Measurements from ENCODE around the gene RGS17.
A peak's percentile ranks its signal among the peaks of the same experiment; 100 is the strongest.

The RGS17 gene, protein sequence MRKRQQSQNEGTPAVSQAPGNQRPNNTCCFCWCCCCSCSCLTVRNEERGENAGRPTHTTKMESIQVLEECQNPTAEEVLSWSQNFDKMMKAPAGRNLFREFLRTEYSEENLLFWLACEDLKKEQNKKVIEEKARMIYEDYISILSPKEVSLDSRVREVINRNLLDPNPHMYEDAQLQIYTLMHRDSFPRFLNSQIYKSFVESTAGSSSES

DNA sequence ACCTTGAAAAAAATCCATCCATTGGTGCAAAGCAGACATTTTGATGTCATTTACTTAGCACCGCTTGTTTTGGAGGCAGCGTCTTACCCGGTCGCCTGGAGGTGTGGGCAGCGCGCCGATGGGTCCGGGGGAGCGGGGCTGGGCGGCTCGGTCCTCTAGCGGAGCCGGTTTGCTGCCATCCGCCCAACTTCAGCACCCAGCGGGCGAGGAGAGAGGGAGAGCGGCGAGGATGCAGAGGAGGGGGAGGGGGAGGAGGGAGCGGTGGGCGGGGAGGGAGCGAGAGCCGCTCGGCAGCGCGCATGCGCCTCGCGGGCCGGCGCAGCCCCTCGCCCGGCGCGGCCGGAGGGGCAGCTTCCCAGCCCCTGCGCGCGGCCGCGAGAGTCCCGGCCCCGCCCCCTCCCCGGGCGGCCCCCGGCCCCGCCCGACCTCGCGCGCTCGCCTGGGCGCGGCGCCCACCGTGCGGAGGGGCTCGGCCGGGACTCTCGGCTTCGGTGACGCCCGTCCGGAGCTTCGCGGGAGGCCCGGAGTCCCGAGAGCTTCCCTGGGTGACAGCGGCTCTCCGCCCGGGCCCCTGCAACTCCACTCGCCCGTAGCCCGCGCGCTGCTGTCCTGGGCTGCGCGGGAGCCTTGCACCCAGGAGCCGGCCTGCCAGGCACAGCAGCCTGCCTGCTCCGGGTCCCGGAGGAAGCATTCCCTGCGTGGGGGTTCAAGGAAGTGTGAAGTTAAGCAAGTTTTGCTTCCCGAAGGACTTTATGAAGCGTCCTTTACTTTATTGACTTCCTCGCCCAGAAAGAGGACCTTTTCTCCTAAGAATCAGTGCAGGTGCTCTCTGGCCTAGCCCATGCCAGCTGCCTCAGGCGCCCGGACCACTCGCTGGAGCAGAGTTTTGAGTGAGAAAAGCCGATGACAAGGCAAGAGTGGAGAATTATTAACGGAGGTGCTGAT is at the start of gene RGS17:
Gene RGS17 (minus strand): TSS at position 246 of the 945 bp plus-strand sequence. CDS start 87,264 bp downstream, outside the sequence.
- no peak within 1 kb of the TSS for H3K27ac ChIP-seq (ENCODE audit: low read depth, low read length)
- peak within 1 kb of the TSS; percentile 58 for H3K9ac ChIP-seq (ENCODE audit: low read length)
- no peaks in the 10 kb centered on the region; the same call in 1 of the 2 replicates for H3K4me1 ChIP-seq (ENCODE audit: control insufficient read depth, insufficient read depth, low read length)
- no peaks in the 10 kb centered on the region for H3K36me3 ChIP-seq (ENCODE audit: control insufficient read depth, insufficient read depth, low read length)
- H3K27me3 ChIP-seq (ENCODE audit: control insufficient read depth, insufficient read depth, low read length) = peaks cover 44% of the 10 kb centered on the region
- H3K9me3 ChIP-seq (ENCODE audit: control insufficient read depth, insufficient read depth, low read depth, low read length) = 0 out of 2 replicates have a peak, but pooled peaks cover 3% of the 10 kb centered on the region
- peak within 1 kb of the TSS; percentile 93 for H3K4me3 ChIP-seq (ENCODE audit: low read depth, low read length)

DNA sequence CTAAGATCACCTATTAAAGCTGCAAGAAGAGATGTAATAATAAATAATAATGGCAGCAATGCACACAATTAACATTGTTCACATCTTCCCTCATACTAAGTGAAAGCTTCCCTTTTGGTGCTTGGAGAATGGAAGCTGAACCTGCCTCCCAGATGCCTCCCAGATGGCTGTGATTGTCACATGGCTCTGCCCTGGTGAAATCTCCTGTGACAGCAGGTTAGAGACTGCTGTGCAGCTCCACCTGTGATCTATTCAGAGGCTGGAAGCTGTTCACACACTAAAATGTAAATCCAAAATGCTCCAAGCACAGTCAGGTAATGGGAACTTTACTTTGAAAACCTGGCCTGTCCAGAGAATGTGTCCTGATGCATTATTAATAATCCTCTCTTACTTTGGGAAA is 41.7 kb upstream of the RGS17 start:
- Histone ChIP-seq H3K36me3 (ENCODE audit: control insufficient read depth, insufficient read depth, low read length) (no peaks in the 10 kb centered on the region), H3K27ac (ENCODE audit: low read depth, low read length) (no peak overlapping the region), H3K27me3 (ENCODE audit: control insufficient read depth, insufficient read depth, low read length) (no peaks in the 10 kb centered on the region), H3K9ac (ENCODE audit: low read length) (no peak overlapping the region), H3K4me1 (ENCODE audit: control insufficient read depth, insufficient read depth, low read length) (no peaks in the 10 kb centered on the region), H3K4me3 (ENCODE audit: low read depth, low read length) (no peak overlapping the region), H3K9me3 (ENCODE audit: control insufficient read depth, insufficient read depth, low read depth, low read length) (no peaks in the 10 kb centered on the region)

DNA sequence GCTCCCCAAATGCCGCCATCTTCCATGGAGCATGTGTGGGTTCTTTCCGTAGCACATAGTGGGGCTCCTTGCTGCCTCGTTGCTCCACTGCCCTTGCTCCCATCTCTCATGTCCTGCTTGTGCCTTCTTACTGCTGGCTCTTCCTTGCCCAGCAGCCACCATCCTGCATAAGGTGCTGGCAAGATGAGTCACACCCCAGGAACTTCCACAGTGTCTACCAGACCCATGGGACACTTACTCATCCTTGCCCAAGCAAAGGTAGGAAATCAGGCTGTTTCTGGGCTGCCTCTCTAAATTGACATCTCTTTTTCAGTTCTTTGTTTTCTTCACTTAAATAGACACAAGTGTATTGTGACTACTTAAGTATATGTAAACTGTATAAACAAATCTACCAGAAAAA is 39.4 kb upstream of the RGS17 start:
- Histone ChIP-seq H3K36me3 (ENCODE audit: control insufficient read depth, insufficient read depth, low read length) (no peaks in the 10 kb centered on the region), H3K27me3 (ENCODE audit: control insufficient read depth, insufficient read depth, low read length) (no peaks in the 10 kb centered on the region), H3K4me3 (ENCODE audit: low read depth, low read length) (no peak overlapping the region), H3K9ac (ENCODE audit: low read length) (no peak overlapping the region), H3K27ac (ENCODE audit: low read depth, low read length) (no peak overlapping the region), H3K4me1 (ENCODE audit: control insufficient read depth, insufficient read depth, low read length) (no peaks in the 10 kb centered on the region), H3K9me3 (ENCODE audit: control insufficient read depth, insufficient read depth, low read depth, low read length) (no peaks in the 10 kb centered on the region)

DNA sequence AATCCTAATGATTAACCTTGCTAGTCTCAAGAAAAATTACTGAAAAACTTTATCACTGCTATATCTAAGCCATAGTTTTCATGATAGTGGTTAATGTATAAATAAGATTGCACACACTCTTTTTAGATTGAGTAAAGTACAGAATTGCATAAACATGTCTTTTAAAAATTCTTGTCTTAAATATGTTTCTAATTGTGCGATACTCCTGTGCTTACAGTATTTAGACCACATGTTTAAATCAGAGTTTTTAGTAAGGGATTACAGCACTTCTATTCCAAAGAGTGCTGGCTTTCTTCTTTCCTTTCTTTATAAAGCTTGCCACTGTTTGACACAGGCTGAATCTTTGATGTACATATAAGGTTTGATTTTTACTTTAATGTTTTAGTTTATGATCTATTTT is 36.8 kb upstream of the RGS17 start:
- H3K4me1 ChIP-seq (ENCODE audit: control insufficient read depth, insufficient read depth, low read length) = no peaks in the 10 kb centered on the region
- H3K9me3 ChIP-seq (ENCODE audit: control insufficient read depth, insufficient read depth, low read depth, low read length) = no peaks in the 10 kb centered on the region
- H3K9ac ChIP-seq (ENCODE audit: low read length) = no peak overlapping the region
- no peaks in the 10 kb centered on the region for H3K36me3 ChIP-seq (ENCODE audit: control insufficient read depth, insufficient read depth, low read length)
- no peak overlapping the region for H3K27ac ChIP-seq (ENCODE audit: low read depth, low read length)
- H3K4me3 ChIP-seq (ENCODE audit: low read depth, low read length) = no peak overlapping the region
- H3K27me3 ChIP-seq (ENCODE audit: control insufficient read depth, insufficient read depth, low read length) = no peaks in the 10 kb centered on the region

DNA sequence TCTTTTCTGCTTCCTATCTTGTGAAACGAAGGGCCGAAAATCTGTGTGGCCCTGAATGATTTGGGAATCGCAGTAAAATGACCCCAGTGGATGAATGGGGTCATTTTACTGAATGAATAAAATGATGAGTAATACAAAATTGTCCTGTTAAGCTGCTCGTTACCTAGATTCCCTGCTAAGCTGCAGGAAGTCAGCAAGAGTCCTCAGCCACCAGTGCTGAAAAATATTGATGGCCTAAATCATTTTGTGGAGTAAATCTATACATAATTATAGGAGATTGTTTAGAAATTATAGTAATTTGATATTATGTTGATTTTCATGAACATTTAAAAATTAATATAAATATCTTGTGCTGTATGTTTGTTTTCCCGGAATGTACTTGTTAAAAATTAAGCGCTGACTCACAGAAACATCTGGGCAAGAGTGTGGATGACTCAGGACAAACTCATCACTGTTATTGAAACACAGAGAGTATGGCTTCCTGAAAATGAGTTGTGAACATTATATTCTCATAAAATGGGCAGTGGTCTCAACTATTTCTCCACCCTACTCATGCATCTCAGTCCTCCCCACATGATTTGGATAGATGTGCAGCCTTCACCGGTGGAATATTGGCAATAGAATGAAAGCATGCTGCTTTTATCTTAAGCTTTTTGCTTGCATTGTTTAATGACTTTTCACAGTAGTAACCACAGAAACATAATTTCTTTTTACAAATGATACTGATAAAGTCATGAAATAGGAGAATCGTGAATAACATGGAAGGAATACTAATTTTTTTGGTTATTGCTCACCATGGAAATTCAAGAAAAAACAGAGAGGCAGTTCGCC is 36.2 kb upstream of the RGS17 start:
- Histone ChIP-seq H3K9me3 (ENCODE audit: control insufficient read depth, insufficient read depth, low read depth, low read length) (no peaks in the 10 kb centered on the region), H3K9ac (ENCODE audit: low read length) (no peak overlapping the region), H3K27ac (ENCODE audit: low read depth, low read length) (no peak overlapping the region), H3K27me3 (ENCODE audit: control insufficient read depth, insufficient read depth, low read length) (no peaks in the 10 kb centered on the region), H3K4me3 (ENCODE audit: low read depth, low read length) (no peak overlapping the region), H3K36me3 (ENCODE audit: control insufficient read depth, insufficient read depth, low read length) (no peaks in the 10 kb centered on the region), H3K4me1 (ENCODE audit: control insufficient read depth, insufficient read depth, low read length) (no peaks in the 10 kb centered on the region)

DNA sequence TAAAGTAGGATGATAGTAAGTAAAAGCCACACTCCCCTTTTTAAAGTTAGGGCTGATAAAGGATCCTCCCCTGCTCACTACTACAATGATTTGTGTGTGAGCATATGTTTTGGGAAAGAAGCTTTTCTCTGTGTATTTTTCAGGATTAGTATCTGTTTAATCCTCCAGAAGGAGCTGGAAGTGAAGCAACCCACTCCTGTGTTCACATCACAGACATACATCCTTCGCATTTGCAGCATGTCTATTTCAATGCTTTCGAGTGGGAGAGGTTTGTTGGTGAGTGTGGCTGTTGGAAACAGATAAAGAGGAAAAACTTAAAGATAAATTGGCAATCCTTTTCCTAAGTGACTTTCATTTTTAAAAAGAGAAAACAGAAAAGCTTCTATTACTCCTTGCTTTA is 31.6 kb upstream of the RGS17 start:
- no peak overlapping the region for H3K27ac ChIP-seq (ENCODE audit: low read depth, low read length)
- H3K4me3 ChIP-seq (ENCODE audit: low read depth, low read length) = no peak overlapping the region
- H3K36me3 ChIP-seq (ENCODE audit: control insufficient read depth, insufficient read depth, low read length) = no peaks in the 10 kb centered on the region
- H3K27me3 ChIP-seq (ENCODE audit: control insufficient read depth, insufficient read depth, low read length) = no peaks in the 10 kb centered on the region
- no peak overlapping the region for H3K9ac ChIP-seq (ENCODE audit: low read length)
- H3K4me1 ChIP-seq (ENCODE audit: control insufficient read depth, insufficient read depth, low read length) = no peaks in the 10 kb centered on the region
- no peaks in the 10 kb centered on the region for H3K9me3 ChIP-seq (ENCODE audit: control insufficient read depth, insufficient read depth, low read depth, low read length)

DNA sequence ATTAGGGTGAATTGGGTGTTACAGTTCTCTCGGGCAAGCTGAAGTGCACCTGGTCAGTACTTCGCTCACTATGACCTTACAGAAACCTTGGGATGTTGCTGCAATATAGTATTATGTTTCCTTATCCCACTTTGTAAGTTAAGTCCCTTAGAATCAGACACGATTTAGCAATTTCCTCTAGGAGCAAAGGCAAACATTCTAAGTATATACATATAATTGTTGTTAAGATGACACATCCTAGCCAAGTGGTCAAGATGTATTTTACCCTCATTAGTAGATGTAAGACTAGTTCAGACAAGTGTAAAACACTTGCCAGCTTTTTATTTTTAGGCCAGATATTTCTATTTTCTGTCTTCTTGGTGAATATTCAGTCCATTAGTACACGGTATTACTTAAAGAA is 31.1 kb upstream of the RGS17 start:
- no peaks in the 10 kb centered on the region for H3K4me1 ChIP-seq (ENCODE audit: control insufficient read depth, insufficient read depth, low read length)
- no peak overlapping the region for H3K27ac ChIP-seq (ENCODE audit: low read depth, low read length)
- no peaks in the 10 kb centered on the region for H3K9me3 ChIP-seq (ENCODE audit: control insufficient read depth, insufficient read depth, low read depth, low read length)
- H3K4me3 ChIP-seq (ENCODE audit: low read depth, low read length) = no peak overlapping the region
- H3K36me3 ChIP-seq (ENCODE audit: control insufficient read depth, insufficient read depth, low read length) = no peaks in the 10 kb centered on the region
- no peaks in the 10 kb centered on the region for H3K27me3 ChIP-seq (ENCODE audit: control insufficient read depth, insufficient read depth, low read length)
- H3K9ac ChIP-seq (ENCODE audit: low read length) = no peak overlapping the region

DNA sequence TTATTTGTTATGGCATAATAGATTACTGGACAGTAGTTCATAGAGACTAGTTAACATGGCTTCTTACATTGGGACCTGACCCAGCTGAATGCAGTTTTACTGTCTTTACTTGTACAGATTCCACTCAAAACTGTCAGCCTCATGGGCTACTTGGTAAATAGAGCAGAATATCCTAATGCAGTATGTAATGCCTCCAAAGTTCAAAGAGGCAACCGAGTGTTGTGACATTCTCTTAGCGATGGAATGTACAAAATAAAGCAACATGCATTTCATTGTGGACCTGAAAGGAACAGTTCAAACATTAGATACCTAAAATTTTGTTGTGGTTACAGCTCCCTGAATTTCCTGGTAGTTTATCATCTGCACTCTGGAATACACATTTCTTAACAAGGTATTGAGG is 29.1 kb upstream of the RGS17 start:
- Histone ChIP-seq H3K9ac (ENCODE audit: low read length) (no peak overlapping the region), H3K4me1 (ENCODE audit: control insufficient read depth, insufficient read depth, low read length) (no peaks in the 10 kb centered on the region; the same call in 1 of the 2 replicates), H3K27me3 (ENCODE audit: control insufficient read depth, insufficient read depth, low read length) (no peaks in the 10 kb centered on the region), H3K27ac (ENCODE audit: low read depth, low read length) (no peak overlapping the region), H3K9me3 (ENCODE audit: control insufficient read depth, insufficient read depth, low read depth, low read length) (no peaks in the 10 kb centered on the region), H3K36me3 (ENCODE audit: control insufficient read depth, insufficient read depth, low read length) (no peaks in the 10 kb centered on the region), H3K4me3 (ENCODE audit: low read depth, low read length) (no peak overlapping the region)

DNA sequence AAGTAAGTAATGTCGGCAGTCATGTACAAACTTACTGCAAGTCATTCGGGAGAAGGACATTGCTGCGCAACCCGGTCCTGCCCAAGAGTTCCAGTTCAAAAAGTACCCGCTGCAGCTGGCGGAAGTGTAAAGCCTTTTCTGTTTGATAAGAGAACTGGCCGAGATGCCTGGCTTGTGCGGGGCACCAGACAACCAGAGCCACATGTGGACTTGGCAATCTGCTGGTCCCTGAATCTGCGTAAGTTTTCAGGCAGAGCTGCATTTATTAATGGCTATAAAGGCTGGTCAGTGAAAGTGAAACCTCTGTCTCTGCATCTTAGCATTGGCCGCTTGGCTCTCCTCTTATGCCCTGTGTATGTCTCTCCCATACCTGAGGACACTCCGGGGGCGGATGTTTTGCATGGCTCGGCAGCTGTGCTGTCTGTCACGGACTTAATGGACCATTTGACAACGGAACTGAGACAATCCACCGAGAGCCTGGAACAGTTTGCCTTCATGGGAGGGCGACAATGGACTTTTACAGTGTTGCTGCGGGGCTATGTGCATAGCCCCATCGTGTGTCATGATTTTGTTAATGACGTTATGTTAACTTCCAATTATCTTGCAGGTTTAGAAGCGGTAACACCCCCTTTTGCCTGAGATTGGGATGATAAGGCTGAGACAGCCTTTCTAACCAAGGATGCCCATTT is 19.8 kb upstream of the RGS17 start:
- H3K27ac ChIP-seq (ENCODE audit: low read depth, low read length) = no peak overlapping the region
- no peaks in the 10 kb centered on the region for H3K36me3 ChIP-seq (ENCODE audit: control insufficient read depth, insufficient read depth, low read length)
- no peaks in the 10 kb centered on the region for H3K27me3 ChIP-seq (ENCODE audit: control insufficient read depth, insufficient read depth, low read length)
- no peaks in the 10 kb centered on the region for H3K9me3 ChIP-seq (ENCODE audit: control insufficient read depth, insufficient read depth, low read depth, low read length)
- no peak overlapping the region for H3K4me3 ChIP-seq (ENCODE audit: low read depth, low read length)
- no peaks in the 10 kb centered on the region; the same call in 1 of the 2 replicates for H3K4me1 ChIP-seq (ENCODE audit: control insufficient read depth, insufficient read depth, low read length)
- no peak overlapping the region for H3K9ac ChIP-seq (ENCODE audit: low read length)

DNA sequence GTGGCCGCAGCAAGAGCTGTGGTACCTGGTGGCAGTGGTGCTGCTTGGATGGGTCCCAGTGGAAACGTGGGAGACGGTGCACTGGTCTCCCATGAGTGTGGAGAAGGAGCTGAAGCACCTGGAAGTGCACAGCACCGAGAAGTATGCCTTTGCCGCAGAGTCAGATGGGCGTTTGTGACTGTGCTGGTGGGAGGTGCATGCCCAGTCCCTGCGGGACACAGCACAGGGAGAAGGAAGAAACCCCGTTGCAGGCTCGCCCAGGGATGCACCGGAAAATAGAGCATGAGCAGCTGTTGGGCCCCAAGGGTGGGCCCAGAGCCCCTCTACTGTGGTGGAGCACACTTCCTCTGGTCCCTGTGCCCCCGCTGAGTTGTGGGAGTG is 19.3 kb upstream of the RGS17 start:
- no peaks in the 10 kb centered on the region for H3K36me3 ChIP-seq (ENCODE audit: control insufficient read depth, insufficient read depth, low read length)
- no peak overlapping the region for H3K27ac ChIP-seq (ENCODE audit: low read depth, low read length)
- no peak overlapping the region for H3K4me3 ChIP-seq (ENCODE audit: low read depth, low read length)
- H3K9me3 ChIP-seq (ENCODE audit: control insufficient read depth, insufficient read depth, low read depth, low read length) = no peaks in the 10 kb centered on the region
- no peak overlapping the region for H3K9ac ChIP-seq (ENCODE audit: low read length)
- H3K4me1 ChIP-seq (ENCODE audit: control insufficient read depth, insufficient read depth, low read length) = peaks cover 2% of the 10 kb centered on the region; the same call in 1 of the 2 replicates
- H3K27me3 ChIP-seq (ENCODE audit: control insufficient read depth, insufficient read depth, low read length) = no peaks in the 10 kb centered on the region

Measured in HUES6 (cell line).